GM21515 (cell line): ENCODE measurements around the gene SIX5.
A peak's percentile ranks its signal among the peaks of the same experiment; 100 is the strongest.
"Not testable (repeated sequence)": the region's sequence is repeated elsewhere in the genome, so short reads cannot be mapped to it uniquely, and the experiment has no call there.

Source experiments
- ATAC-seq: cut with Tn5 transposase; IDR thresholded peaks from one replicate; pipeline ENCODE4 v1.9.1; 2021; ENCODE audit not compliant: unreplicated experiment

The SIX5 gene

DNA sequence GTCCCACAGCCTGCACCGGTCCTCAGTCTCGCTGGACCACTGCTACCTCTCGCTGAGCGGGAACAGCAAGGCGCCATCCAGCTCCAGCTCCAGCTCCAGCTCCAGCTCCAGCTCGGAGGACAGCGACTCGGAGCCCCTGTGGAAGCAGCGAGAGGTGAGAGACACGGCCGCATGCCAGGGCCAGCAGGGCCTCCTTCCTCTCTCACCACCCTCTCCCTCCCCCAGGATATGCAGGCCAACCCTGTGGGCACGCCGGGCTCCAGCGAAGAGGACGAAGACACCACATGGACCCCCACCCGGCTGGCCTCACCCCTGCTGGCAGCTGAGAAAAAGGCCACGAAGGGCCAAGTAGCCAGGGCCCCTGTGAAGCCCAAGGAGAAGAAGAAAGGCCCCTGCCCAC is 7.3 kb downstream of the SIX5 start:
- no peak for ATAC-seq

DNA sequence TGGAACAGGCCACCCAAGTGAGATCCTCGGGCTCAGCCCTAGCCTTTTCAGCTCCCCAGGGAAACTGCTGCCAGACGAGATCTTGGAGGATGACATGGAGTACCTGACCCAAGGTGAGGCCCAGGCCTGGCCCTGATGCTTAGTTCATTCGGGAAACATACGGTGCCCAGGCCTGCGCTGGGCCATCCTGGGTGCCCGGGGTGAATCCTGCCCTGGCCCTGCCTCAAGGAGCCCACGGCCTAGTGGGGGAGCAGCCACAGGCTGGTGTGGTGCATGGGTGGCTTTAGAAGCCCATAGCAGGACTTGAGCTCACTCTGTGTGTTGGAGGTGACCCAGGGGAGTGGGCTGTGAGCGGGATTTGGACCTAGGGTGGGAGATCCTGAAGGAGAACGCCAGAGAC is 10.1 kb downstream of the SIX5 start:
- no peak for ATAC-seq

GRCh38 chr19:45757695-45758094 is 11.4 kb downstream of the SIX5 start:
- no peak for ATAC-seq

DNA sequence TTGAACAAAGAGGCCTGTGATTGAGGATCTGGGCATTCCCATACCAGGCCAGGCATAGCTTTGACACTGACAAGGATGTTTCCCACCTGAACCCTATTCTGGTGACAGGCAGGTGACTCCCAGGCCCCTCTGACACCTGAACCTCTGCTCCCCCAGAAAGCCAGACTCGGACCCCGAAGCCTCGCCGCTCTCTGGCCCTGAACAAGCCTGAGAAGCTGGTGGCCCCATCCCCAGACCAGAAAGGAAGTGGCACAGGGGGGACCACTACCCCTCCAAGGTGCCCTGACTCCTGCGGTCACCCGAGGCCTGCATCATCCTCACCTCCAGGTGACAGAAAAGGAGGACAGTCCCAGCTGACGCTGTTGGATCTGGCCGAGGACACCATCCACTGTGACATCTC is 14.7 kb downstream of the SIX5 start:
- no peak for ATAC-seq

DNA sequence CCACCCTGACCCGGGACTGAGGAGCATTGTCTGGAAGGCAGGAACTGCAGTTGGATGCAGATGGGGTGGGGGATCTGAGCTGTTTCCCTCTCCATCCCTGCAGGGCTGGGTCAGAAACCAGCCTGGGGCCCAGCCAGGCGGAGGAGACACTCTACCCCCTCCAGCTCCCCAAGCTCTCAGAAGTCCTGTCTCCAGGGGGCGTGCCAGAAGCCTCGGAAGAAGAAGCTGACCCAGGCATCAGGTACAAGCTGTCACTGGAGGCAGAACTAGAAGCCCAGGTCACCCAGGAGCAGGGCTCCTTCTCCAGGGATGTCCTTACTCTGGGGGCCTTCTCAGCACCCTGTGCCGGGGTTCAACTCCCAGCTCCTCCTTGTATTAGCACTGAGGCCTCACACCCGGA is 15.5 kb downstream of the SIX5 start:
- no peak for ATAC-seq

GRCh38 chr19:45752639-45753038 is 16.4 kb downstream of the SIX5 start:
- ATAC-seq: no peak

- ATAC-seq: not testable (repeated sequence)
These were observed 17.6 kb downstream of the SIX5 start for GRCh38 chr19:45751483-45751882.

- no peak for ATAC-seq
These were observed 21.5 kb downstream of the SIX5 start for GRCh38 chr19:45747513-45747912.

- ATAC-seq: no peak
These were observed 22.2 kb downstream of the SIX5 start for GRCh38 chr19:45746866-45747265.

GRCh38 chr19:45745606-45746005 is 23.4 kb downstream of the SIX5 start:
- ATAC-seq: no peak

DNA sequence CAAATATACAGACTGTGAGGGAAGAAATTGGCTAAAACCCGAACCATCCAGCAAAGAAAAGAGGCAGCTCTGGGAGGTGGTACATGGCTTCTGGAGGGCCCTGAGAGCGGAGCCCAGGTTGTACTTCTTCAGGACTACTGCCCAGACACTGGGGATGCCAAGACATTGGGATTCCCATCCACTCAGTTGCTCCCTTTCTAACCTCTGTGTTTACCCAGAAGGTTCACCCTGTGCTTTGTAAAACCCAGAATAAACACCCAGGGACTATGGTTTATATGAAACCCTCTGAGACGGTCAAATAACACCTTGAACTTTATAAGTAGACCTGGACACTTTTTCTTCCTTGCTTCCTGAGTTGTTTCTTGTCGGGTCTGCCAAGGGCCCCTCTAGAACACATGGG is 26.1 kb downstream of the SIX5 start:
- ATAC-seq: no peak

- ATAC-seq: no peak
These were observed 29.3 kb downstream of the SIX5 start for GRCh38 chr19:45739498-45740439.

GRCh38 chr19:45733160-45733810 is 35.8 kb downstream of the SIX5 start, which contains the start of gene MEIOSIN:
Gene MEIOSIN, plus strand, starts transcription at chr19:45733439. Its CDS starts 1,938 bp downstream, at chr19:45735377.
- no peak for ATAC-seq

DNA sequence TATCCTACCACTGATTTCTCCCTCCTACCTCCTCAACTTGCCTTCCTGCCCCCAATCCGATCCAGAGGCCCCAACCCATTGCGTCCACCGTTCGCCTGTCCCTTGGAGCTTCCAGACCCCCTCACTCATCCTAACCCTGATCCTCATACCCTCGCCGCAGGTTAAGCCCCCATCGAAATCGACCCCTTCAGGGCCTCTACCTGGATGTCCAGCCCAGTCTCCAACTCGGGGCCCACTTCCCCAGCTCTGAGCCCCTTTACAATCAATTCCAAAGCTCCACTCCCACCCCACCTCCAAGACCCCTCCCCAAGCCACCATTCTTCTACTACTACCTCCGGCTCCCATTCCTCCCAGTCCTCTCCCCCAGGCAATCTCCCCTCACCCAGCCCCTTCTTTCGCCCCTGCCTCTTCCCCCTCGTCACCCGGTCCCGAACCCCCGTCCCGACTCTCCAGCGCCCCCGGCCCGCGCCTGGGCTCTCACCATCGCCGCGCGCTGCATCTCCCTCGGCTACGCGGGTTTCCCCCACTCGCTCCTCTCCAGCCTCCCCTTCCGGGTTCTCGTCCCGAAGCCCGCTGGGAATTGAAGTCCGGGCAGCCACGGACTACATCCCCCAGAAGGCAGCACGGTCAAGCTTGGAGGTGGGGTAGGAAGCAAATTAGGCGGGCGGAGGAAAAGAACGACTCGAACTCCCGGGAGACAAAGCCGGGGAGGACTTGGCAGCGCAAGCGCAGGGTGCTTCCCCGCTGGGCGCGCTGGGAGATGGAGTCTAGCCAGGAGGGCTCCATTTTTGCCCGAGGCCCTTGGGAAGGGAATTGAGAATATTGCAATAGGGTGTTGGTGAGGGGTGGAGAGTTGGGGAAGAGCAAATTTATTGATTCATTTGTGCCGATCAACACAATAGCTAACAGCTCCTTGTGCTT is 38.4 kb downstream of the SIX5 start, which contains the start of gene FBXO46:
Gene FBXO46 (minus strand): TSS at position 529 of the 921 bp plus-strand sequence. CDS start 17,401 bp downstream, outside the sequence.
- ATAC-seq: peak; percentile 86

- no peak for ATAC-seq
These were observed 39.2 kb downstream of the SIX5 start for GRCh38 chr19:45729800-45730290.

- ATAC-seq: not testable (repeated sequence)
These were observed 40.4 kb downstream of the SIX5 start for GRCh38 chr19:45728683-45729082.

DNA sequence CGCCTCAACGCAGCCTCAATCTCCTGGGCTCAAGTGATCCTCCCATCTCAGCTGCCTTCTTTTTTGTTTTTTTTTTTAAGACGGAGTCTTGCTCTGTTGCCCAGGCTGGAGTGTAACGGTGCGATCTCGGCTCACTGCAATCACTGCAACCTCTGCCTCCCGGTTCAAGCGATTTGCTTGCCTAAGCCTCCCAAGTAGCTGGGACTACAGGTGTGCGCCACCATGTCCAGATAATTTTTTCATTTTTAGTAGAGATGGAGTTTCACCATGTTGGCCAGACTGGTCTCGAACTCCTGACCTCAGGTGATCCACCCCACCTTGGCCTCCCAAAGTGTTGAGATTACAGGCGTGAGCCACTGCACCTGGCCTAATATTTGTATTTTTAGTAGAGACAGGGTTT is 49.0 kb downstream of the SIX5 start:
- ATAC-seq: not testable (repeated sequence)

- no peak for ATAC-seq
These were observed 50.9 kb downstream of the SIX5 start for GRCh38 chr19:45717983-45718650.

DNA sequence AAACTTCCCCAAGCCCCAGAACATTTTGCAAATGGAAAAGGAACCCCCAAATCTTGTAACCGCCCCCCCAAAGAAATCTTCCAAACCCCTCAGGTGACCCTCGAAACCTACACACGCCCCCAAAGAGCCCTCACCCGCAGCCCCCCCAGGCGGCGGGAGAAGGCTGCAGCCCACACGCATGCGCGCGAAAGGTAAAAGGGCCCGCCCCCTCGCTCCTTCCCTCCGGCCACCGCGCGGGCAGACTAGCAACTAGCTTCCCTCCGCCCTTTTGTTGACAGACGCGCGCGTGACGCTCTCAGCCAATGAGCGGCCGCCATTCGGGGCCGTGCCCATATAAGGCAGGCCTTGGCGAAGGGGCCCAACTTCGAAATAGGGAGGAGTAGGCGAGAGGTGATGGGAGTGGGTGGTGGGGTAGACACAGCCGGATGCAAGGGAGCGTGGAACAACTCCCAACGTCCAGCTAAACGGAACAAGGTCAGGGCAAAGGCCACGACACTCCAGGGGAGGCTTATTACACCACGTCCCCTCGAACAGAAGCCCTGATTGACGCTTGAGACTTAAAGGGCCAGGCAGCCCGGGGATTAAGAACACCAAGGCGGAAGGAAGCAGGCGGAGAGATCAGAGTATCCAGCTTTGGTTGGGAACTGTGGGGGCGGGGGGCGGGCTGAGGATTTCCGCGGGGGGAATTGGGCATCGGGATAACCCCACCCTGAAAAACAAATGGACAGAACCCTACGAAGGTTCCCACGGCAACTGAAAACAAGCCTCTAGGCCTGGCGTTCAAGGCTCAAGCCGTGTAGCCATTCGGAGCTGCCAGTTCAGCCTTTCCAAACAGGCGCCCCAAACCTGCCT is 51.7 kb downstream of the SIX5 start:
- peak; percentile 87 for ATAC-seq
